Measurements from ENCODE around the gene TRIO. TPM values are rescaled to one million over a fixed set of nuclear protein-coding genes. Genes with fewer than 3 reads are reported as not detected.
"Not testable (repeated sequence)": the region's sequence is repeated elsewhere in the genome, so short reads cannot be mapped to it uniquely, and the experiment has no call there.

Gene TRIO
- total RNA-seq, result 10 to 100 TPM; 45.4 to 99.1 (median 63.2) TPM
- 10 to 100 TPM; 35.2 to 50.9 TPM for polyA plus RNA-seq
- long read RNA-seq, donor 1, partial matches to known transcripts, result 13 of 23 reads
- long read RNA-seq, donor 1, other reads (novel, unspliced or antisense), result 9 of 23 reads
- long read RNA-seq, donor 2, partial matches to known transcripts, result 8 of 14 reads
- long read RNA-seq, donor 2, other reads (novel, unspliced or antisense), result 5 of 14 reads
- long read RNA-seq, donor 3, full-length matches to known transcripts, result 1 of 34 reads
- long read RNA-seq, donor 3, partial matches to known transcripts, result 21 of 34 reads
- long read RNA-seq, donor 3, other reads (novel, unspliced or antisense), result 12 of 34 reads

- intact Hi-C loops (cut with DNase I), result loop anchor here in 7 of 10 donors (1.0 to 10.0 kb wide), 7 partner anchors 34 to 127 kb away; no protein-coding TSS in a partner anchor
- Histone ChIP-seq H3K36me3 (no peaks in the 10 kb centered on the region), H3K27ac (peak within 1 kb of the TSS; percentile 82 to 97 (median 95)), H3K4me1 (peaks cover 6 to 44% (median 32%) of the 10 kb centered on the region in 12 donors), H3K9me3 (no peaks in the 10 kb centered on the region), H3K4me3 (peak within 1 kb of the TSS; percentile 84 to 97 (median 90)), H3K27me3 (no peaks in the 10 kb centered on the region)
- DNase-seq (peak; percentile 90 to 95 (median 94)), ATAC-seq (peak; percentile 77 to 88 (median 84))
- peak; percentile 28 to 87 (median 56) for TF ChIP-seq CTCF (IDR thresholded peaks at IDR 0.05)
- TF ChIP-seq POLR2A (IDR thresholded peaks at IDR 0.05), result peak in 1 of 2 donors; percentile 41
- 0 to 1% (median 1%) methylated on average over 44 to 79 of the region's 79 CpGs for WGBS, 4 donors
Measured at GRCh38 chr5:14142827-14143545, at the start of gene TRIO. TSS of gene TRIO (plus strand) at chr5:14143342. CDS start at chr5:14143726, 384 bp downstream.

GRCh38 chr5:14097380-14097779 lies 45.8 kb upstream of the TRIO start:
- H3K4me1 ChIP-seq; H3K27me3 ChIP-seq; DNase-seq; intact Hi-C loops (cut with DNase I); H3K9me3 ChIP-seq; ATAC-seq; H3K4me3 ChIP-seq; H3K36me3 ChIP-seq; H3K27ac ChIP-seq: not testable (repeated sequence)
- WGBS, 4 donors, result 84 to 89% (median 86%) methylated on average over 2 of the region's 2 CpGs

- Histone ChIP-seq H3K9me3 (peaks cover 0 to 8% (median 0%) of the 10 kb centered on the region in 12 donors), H3K4me1 (no peaks in the 10 kb centered on the region), H3K36me3 (no peaks in the 10 kb centered on the region), H3K4me3 (no peak overlapping the region), H3K27ac (no peak overlapping the region), H3K27me3 (no peaks in the 10 kb centered on the region)
- no peak for TF ChIP-seq CTCF (IDR thresholded peaks at IDR 0.05)
- no peak for TF ChIP-seq POLR2A (IDR thresholded peaks at IDR 0.05)
- no peak for DNase-seq
- 79 to 86% (median 83%) methylated on average over 1 of the region's 1 CpG for WGBS, 4 donors
- intact Hi-C loops (cut with DNase I), result no loop called here
- no peak for ATAC-seq
Measured at GRCh38 chr5:14097998-14098471, 45.1 kb upstream of the TRIO start.

GRCh38 chr5:14100281-14100680 lies 42.9 kb upstream of the TRIO start:
- intact Hi-C loops (cut with DNase I), result loop anchor here in 5 of 10 donors (10.0 kb wide), 3 partner anchors 105 to 555 kb away; no protein-coding TSS in a partner anchor
- TF ChIP-seq POLR2A (IDR thresholded peaks at IDR 0.05) (no peak), CTCF (IDR thresholded peaks at IDR 0.05) (no peak)
- peaks cover 0 to 8% (median 0%) of the 10 kb centered on the region in 12 donors for H3K9me3 ChIP-seq
- DNase-seq (no peak), ATAC-seq (no peak)
- H3K4me3 ChIP-seq, result no peak overlapping the region
- H3K27ac ChIP-seq, result no peak overlapping the region
- no peaks in the 10 kb centered on the region for H3K27me3 ChIP-seq
- H3K4me1 ChIP-seq, result no peaks in the 10 kb centered on the region
- no peaks in the 10 kb centered on the region for H3K36me3 ChIP-seq
- 92 to 96% (median 95%) methylated on average over 10 of the region's 10 CpGs for WGBS, 4 donors
